Measurements from ENCODE around the gene DUSP7.

Gene DUSP7

DNA sequence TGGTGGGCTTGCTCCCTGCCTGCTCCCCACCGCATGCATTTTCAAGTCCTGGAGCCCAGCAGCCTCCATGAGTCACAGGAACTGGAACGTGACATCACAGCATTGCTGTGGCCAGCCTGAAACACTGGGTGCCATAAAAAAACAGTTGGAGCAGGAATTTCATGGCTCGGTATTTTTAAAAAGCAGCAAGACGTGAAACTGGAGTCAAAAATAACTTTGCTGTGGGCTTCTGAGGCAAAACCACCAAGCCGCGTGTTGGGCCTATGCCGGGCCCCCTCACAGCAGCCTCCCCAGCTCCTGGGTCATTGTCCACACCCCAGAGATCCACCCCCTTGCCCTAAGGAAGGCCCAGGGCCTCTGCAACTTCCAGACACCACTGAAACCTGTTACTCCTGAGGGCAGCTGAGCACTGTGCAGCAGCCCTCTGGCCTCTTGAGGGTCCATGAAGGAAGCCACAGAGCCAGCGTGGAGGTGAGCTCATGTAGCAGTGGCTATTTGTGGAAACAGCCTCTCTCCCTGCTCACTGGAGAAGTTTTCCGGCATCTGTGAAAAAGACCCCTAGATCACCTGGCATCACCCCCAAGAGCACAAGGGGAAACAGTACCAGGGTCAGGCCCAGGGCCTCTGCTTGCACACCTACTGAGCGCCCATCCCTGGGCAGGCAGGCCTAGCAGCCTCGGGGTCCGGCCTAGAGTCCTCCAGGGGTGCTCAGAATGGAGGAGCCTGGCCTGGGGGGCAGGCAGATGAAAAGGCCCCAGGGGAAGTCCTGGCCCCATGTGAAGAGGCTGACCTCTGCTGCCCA is 34.0 kb upstream of the DUSP7 start:
- H3K4me3 ChIP-seq (ENCODE audit: low read length) = no peak overlapping the region
- TF ChIP-seq EZH2phosphoT487 (IDR thresholded peaks at IDR 0.05; ENCODE audit: borderline replicate concordance, low read length) (no peak), CTCF (IDR thresholded peaks at IDR 0.05; ENCODE audit: low read depth, low read length, poor library complexity, severe bottlenecking) (no peak)
- no peak overlapping the region for H3K4me2 ChIP-seq (ENCODE audit: low read length)
- peaks cover 3% of the 10 kb centered on the region; the same call in 1 of the 2 replicates for H3K36me3 ChIP-seq (ENCODE audit: control insufficient read depth, low read length)
- no peak overlapping the region for H3K27ac ChIP-seq (ENCODE audit: low read depth, low read length)
- H3F3A ChIP-seq (ENCODE audit: control insufficient read depth, insufficient read depth) = no peaks in the 10 kb centered on the region
- H3K27me3 ChIP-seq (ENCODE audit: control insufficient read depth, low read length) = no peaks in the 10 kb centered on the region
- no peaks in the 10 kb centered on the region for H3K9me2 ChIP-seq (replicated peaks; ENCODE audit: control insufficient read depth, low read length)
- H3K79me2 ChIP-seq (ENCODE audit: control insufficient read depth, low read length) = no peaks in the 10 kb centered on the region
- no peaks in the 10 kb centered on the region for H3K9me3 ChIP-seq (ENCODE audit: control insufficient read depth, insufficient read depth, low read length)
- H4K20me1 ChIP-seq (ENCODE audit: control insufficient read depth, insufficient read depth, low read depth, low read length) = no peaks in the 10 kb centered on the region
- peaks cover 18% of the 10 kb centered on the region for H3K4me1 ChIP-seq (ENCODE audit: control insufficient read depth, low read length)

- H3K4me3 ChIP-seq (ENCODE audit: low read length) = no peak overlapping the region
- H4K20me1 ChIP-seq (ENCODE audit: control insufficient read depth, insufficient read depth, low read depth, low read length) = no peaks in the 10 kb centered on the region
- no peaks in the 10 kb centered on the region for H3K9me2 ChIP-seq (replicated peaks; ENCODE audit: control insufficient read depth, low read length)
- no peaks in the 10 kb centered on the region for H3K27me3 ChIP-seq (ENCODE audit: control insufficient read depth, low read length)
- no peak overlapping the region for H3K27ac ChIP-seq (ENCODE audit: low read depth, low read length)
- H3K9me3 ChIP-seq (ENCODE audit: control insufficient read depth, insufficient read depth, low read length) = no peaks in the 10 kb centered on the region
- H3K4me2 ChIP-seq (ENCODE audit: low read length) = no peak overlapping the region
- TF ChIP-seq CTCF (IDR thresholded peaks at IDR 0.05; ENCODE audit: low read depth, low read length, poor library complexity, severe bottlenecking) (no peak), EZH2phosphoT487 (IDR thresholded peaks at IDR 0.05; ENCODE audit: borderline replicate concordance, low read length) (no peak)
- no peaks in the 10 kb centered on the region for H3K79me2 ChIP-seq (ENCODE audit: control insufficient read depth, low read length)
- peaks cover 18% of the 10 kb centered on the region for H3K4me1 ChIP-seq (ENCODE audit: control insufficient read depth, low read length)
- H3K36me3 ChIP-seq (ENCODE audit: control insufficient read depth, low read length) = peaks cover 3% of the 10 kb centered on the region; the same call in 1 of the 2 replicates
- no peaks in the 10 kb centered on the region for H3F3A ChIP-seq (ENCODE audit: control insufficient read depth, insufficient read depth)
Measured at GRCh38 chr3:52089691-52090090, 33.3 kb upstream of the DUSP7 start.

DNA sequence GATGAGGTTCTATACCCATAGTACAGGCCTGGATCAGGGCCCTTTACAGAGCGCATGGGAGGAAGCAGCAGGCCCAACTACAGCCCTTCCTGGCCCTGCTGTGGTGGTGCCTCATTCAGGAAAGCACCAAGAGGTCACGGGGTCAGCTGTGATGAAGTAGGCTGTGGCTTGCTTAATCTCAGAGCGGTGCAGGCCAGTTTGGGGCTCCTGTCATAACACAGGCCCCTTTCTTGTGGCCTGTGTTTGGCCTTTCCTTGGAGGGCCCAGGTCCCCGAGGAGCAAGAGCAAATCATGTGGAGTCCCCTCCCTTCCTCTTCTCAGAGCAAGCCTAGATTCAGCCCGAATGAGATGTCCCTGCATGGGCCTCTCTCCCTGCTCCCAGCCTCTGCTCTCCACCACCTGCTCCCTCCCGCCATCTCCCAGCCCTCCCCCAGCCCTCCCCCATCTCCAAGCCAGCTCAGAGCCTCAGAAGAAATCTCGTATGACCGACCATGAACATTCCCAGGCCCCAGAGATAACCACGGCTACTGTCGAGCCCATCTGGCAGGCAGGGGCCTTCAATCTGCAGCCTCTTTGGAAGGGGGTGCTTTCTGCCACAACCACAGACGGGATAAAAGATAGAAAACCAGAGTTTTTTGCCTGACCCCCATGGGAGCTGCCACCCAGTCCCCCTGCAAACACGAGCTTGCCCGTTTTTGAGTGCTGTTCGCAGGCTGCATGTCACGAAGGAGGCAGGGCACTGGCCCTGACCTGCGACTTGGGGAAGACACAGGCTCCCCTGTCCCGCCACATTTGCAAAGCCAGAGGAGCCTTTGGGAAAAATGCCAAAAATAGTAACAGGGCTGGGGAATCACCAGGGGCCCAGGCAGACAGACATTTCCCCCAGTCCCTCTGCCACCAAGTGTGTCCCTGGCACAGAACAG is 32.3 kb upstream of the DUSP7 start:
- H4K20me1 ChIP-seq (ENCODE audit: control insufficient read depth, insufficient read depth, low read depth, low read length) = no peaks in the 10 kb centered on the region
- no peaks in the 10 kb centered on the region for H3F3A ChIP-seq (ENCODE audit: control insufficient read depth, insufficient read depth)
- H3K9me2 ChIP-seq (replicated peaks; ENCODE audit: control insufficient read depth, low read length) = no peaks in the 10 kb centered on the region
- H3K27ac ChIP-seq (ENCODE audit: low read depth, low read length) = no peak overlapping the region
- no peak overlapping the region for H3K4me3 ChIP-seq (ENCODE audit: low read length)
- peaks cover 3% of the 10 kb centered on the region; the same call in 1 of the 2 replicates for H3K36me3 ChIP-seq (ENCODE audit: control insufficient read depth, low read length)
- no peak overlapping the region for H3K4me2 ChIP-seq (ENCODE audit: low read length)
- no peaks in the 10 kb centered on the region for H3K9me3 ChIP-seq (ENCODE audit: control insufficient read depth, insufficient read depth, low read length)
- H3K4me1 ChIP-seq (ENCODE audit: control insufficient read depth, low read length) = peaks cover 18% of the 10 kb centered on the region
- no peaks in the 10 kb centered on the region for H3K27me3 ChIP-seq (ENCODE audit: control insufficient read depth, low read length)
- no peak for TF ChIP-seq CTCF (IDR thresholded peaks at IDR 0.05; ENCODE audit: low read depth, low read length, poor library complexity, severe bottlenecking)
- no peak for TF ChIP-seq EZH2phosphoT487 (IDR thresholded peaks at IDR 0.05; ENCODE audit: borderline replicate concordance, low read length)
- H3K79me2 ChIP-seq (ENCODE audit: control insufficient read depth, low read length) = no peaks in the 10 kb centered on the region
